Nephron (organoid): ENCODE data around the gene PCK2.

ENCODE experiments used
- H3K27ac Mint-ChIP-seq, 3 experiments: 2 replicates each; pipeline ENCODE4 v1.8.0; 2020; ENCODE audit warnings: mixed read lengths in 3 of 3, mild to moderate bottlenecking in 2 of 3, moderate library complexity in 1 of 3
- H3K27me3 Mint-ChIP-seq: 2 replicates; pipeline ENCODE4 v1.8.0; 2021; ENCODE audit warnings: low read depth, mild to moderate bottlenecking, moderate library complexity, mixed read lengths
- H3K36me3 Mint-ChIP-seq: 2 replicates; pipeline ENCODE4 v1.8.0; 2020; ENCODE audit warnings: low read depth, mixed read lengths
- H3K4me1 Mint-ChIP-seq: 2 replicates; pipeline ENCODE4 v1.8.0; 2020; ENCODE audit warnings: mixed read lengths
- H3K4me3 Mint-ChIP-seq, 3 experiments: 2 replicates each; pipeline ENCODE4 v1.8.0; 2020; ENCODE audit warnings: mild to moderate bottlenecking in 3 of 3, mixed read lengths in 3 of 3, moderate library complexity in 2 of 3
- H3K9me3 Mint-ChIP-seq: 2 replicates; pipeline ENCODE4 v1.8.0; 2020; ENCODE audit warnings: mixed read lengths
- TF ChIP-seq, protein P1 (sequence below), 3 experiments: fragments of 200-600 bp; sonication (generic); IDR thresholded peaks; one replicate each; pipeline ENCODE4 v1.5.0; 2021; ENCODE audit warnings: antibody characterized with exemption in 3 of 3; ENCODE audit not compliant: unreplicated experiment in 3 of 3

PCK2 gene

DNA sequence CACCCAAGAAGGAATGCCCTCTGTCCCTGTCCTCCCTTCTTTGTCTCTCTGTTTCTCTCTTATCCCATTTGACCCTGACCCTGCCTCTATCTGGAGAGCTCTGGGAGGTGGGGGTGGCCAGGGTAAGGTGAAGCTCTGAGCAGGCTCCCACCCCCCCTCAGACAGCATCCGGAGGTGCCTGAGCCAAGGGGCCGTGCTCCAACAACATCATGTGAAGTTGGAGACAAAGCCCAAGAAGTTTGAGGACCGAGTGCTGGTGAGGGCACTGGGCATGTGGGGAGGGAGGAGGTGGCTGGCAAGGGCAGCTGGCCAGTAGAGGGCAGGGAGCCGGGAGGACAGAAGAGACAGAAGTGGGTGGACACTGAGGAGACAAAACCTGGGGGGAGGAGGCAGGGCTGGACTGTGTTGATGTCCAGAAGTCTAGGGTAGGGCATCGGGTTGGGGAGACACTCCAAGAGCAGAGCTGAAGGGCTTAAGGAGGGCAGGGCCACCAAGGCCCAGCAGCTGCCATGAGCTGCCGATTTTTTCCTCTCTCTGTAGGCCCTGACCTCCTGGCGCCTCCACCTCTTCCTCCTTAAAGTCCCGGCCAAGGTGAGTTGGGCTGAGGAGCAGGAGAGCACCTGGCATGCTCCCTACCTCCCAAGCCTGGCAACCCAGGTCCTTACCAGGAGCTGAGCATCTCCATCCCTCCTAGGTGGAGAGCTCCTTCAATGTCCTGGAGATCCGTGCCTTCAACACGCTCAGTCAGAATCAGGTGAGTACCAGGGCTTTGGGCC is 40.4 kb upstream of the PCK2 start:
- Mint-ChIP-seq H3K4me1 (peaks cover 15% of the 10 kb centered on the region), H3K27ac (no peak overlapping the region), H3K4me3 (peak overlapping the region; percentile 75 to 83 (median 75)), H3K27me3 (peaks cover 39% of the 10 kb centered on the region), H3K36me3 (no peaks in the 10 kb centered on the region), H3K9me3 (no peaks in the 10 kb centered on the region)
- TF ChIP-seq, protein P1, sequence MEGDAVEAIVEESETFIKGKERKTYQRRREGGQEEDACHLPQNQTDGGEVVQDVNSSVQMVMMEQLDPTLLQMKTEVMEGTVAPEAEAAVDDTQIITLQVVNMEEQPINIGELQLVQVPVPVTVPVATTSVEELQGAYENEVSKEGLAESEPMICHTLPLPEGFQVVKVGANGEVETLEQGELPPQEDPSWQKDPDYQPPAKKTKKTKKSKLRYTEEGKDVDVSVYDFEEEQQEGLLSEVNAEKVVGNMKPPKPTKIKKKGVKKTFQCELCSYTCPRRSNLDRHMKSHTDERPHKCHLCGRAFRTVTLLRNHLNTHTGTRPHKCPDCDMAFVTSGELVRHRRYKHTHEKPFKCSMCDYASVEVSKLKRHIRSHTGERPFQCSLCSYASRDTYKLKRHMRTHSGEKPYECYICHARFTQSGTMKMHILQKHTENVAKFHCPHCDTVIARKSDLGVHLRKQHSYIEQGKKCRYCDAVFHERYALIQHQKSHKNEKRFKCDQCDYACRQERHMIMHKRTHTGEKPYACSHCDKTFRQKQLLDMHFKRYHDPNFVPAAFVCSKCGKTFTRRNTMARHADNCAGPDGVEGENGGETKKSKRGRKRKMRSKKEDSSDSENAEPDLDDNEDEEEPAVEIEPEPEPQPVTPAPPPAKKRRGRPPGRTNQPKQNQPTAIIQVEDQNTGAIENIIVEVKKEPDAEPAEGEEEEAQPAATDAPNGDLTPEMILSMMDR (IDR thresholded peaks at IDR 0.05; ENCODE audit: unreplicated experiment in 3 of 3) = no peak

DNA sequence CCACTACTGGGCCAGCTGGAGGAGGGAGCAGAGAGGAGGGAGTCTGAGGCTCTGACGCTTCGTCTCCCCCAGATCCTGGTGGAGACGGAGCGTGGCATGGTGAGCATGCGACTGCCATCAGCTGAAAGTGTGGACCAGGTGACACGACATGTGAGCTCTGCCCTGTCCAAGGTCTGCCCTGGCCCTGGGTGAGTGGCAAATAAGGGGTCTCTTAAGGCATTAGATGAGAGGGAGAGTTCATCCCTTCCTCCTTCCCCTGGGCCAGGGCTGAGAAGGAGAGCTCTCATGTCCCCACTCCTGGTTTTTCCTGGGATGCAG is 39.8 kb upstream of the PCK2 start:
- TF ChIP-seq, protein P1 (IDR thresholded peaks at IDR 0.05; ENCODE audit: unreplicated experiment in 3 of 3) = no peak
- Mint-ChIP-seq H3K27me3 (peaks cover 39% of the 10 kb centered on the region), H3K36me3 (no peaks in the 10 kb centered on the region), H3K27ac (no peak overlapping the region), H3K4me1 (peaks cover 15% of the 10 kb centered on the region), H3K4me3 (no peak overlapping the region), H3K9me3 (no peaks in the 10 kb centered on the region)

DNA sequence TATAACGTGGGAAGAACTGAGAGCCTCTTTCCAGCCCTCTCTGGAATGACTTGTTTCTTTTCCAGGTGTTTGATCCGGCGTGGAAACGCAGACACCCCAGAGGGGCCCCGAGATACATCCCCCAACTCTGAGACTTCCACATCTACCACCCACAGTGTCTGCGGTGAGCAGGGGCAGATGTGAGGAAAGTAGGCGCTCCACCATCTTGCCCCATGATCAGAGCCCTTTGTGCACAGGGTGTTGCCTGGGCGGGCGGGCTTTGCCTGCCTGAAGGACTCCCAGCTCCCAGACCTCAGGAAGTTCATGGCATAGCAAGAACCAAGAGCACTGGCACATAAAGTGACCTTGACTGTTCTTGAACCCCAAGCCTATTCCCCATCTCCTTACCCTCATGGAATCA is 39.5 kb upstream of the PCK2 start:
- H3K27ac Mint-ChIP-seq = no peak overlapping the region
- H3K9me3 Mint-ChIP-seq = no peaks in the 10 kb centered on the region
- H3K4me1 Mint-ChIP-seq = peaks cover 15% of the 10 kb centered on the region
- TF ChIP-seq, protein P1 (IDR thresholded peaks at IDR 0.05; ENCODE audit: unreplicated experiment in 3 of 3) = no peak
- no peaks in the 10 kb centered on the region for H3K36me3 Mint-ChIP-seq
- peak overlapping the region in 1 of 3 experiments; percentile 37 for H3K4me3 Mint-ChIP-seq
- peaks cover 39% of the 10 kb centered on the region for H3K27me3 Mint-ChIP-seq

DNA sequence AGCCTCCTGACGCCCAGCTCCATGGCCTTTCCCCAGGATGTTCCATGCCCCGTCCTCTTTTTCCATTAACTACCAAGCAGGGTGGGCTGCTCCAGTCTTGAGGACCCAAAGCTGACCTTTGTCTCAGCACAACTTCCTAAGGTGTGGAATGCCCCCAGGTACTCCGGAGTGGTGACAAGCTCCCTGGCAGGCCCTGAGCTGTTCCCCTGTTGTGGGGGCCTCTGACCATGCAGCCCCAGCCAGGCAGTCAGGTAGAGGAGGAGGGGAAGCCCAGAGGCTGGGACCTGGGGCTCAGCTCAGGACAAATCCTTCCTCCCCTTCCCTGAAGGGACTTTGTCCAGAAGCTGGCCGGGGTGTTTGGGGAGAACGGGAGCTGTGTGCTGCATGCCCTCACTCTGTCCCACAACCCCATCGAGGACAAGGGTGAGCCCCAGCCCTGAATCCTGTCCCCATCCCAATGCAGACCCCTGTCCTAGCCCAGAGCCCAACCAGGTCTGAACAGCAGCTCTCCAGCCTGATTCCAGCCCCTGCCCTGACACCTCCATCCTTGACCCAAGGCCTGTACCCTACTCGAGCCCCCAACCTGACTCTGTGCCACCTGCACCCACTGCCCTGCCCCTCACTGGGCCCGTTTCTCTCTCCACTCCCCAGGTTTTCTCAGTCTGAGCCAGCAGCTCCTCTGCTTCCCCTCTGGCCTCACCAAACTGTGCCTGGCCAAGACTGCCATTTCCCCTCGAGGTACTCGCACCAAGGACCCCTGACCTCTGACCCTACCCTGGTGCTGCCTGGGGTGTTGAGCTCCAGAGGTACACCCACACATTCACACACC is 37.9 kb upstream of the PCK2 start:
- Mint-ChIP-seq H3K4me3 (no peak overlapping the region), H3K4me1 (peaks cover 11% of the 10 kb centered on the region), H3K27me3 (peaks cover 31% of the 10 kb centered on the region), H3K27ac (no peak overlapping the region), H3K36me3 (no peaks in the 10 kb centered on the region), H3K9me3 (no peaks in the 10 kb centered on the region)
- TF ChIP-seq, protein P1 (IDR thresholded peaks at IDR 0.05; ENCODE audit: unreplicated experiment in 3 of 3) = no peak

DNA sequence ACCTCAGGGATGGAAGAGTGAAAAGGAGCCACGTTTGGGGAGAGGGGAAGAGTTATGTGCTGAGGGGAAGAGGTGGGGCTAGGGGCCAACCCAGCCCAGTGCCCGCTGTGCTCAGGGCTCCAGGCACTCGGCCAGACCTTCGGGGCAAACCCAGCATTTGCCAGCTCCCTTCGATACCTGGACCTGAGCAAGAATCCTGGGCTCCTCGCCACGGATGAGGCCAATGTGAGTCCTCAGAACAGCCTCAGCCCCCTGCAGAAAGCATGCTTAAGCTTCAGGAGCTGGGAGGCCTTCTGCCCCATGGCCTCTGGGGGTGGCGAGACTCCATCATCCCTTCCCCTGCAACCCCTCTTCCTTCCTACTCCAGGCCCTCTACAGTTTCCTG is 37.3 kb upstream of the PCK2 start:
- Mint-ChIP-seq H3K9me3 (no peaks in the 10 kb centered on the region), H3K27ac (no peak overlapping the region), H3K36me3 (no peaks in the 10 kb centered on the region), H3K4me1 (peaks cover 10% of the 10 kb centered on the region), H3K4me3 (no peak overlapping the region), H3K27me3 (peaks cover 31% of the 10 kb centered on the region)
- TF ChIP-seq, protein P1 (IDR thresholded peaks at IDR 0.05; ENCODE audit: unreplicated experiment in 3 of 3) = no peak
